SK-N-MC (cell line): ENCODE data around the gene MGAT5.

Experiments
- DNase-seq: peaks from one replicate; pipeline ENCODE4 v3.0.0-alpha.2; 2011; ENCODE audit warnings: low read depth, low spot score
- H3K27ac ChIP-seq: fragments of 200-600 bp; sonication (generic); 2 replicates; pipeline ENCODE4 v1.5.1; 2016; ENCODE audit warnings: mixed run types
- H3K36me3 ChIP-seq: fragments of 200-600 bp; sonication (generic); 2 replicates; pipeline ENCODE4 v1.6.1; 2017; ENCODE audit warnings: antibody characterized with exemption, low read length, mixed read lengths; ENCODE audit not compliant: insufficient read depth
- H3K4me3 ChIP-seq: fragments of 200-600 bp; sonication (generic); 2 replicates; pipeline ENCODE4 v1.5.1; 2016
- H3K9ac ChIP-seq: fragments of 200-600 bp; sonication (generic); 2 replicates; pipeline ENCODE4 v1.8.0; 2017; ENCODE audit warnings: mixed run types, mixed read lengths; ENCODE audit not compliant: insufficient read length
- H3K9me3 ChIP-seq: fragments of 200-600 bp; sonication (generic); 2 replicates; pipeline ENCODE4 v1.6.1; 2017; ENCODE audit warnings: low read depth, mild to moderate bottlenecking, antibody characterized with exemption, low read length, moderate library complexity, mixed read lengths
- EZH2 ChIP-seq: fragments of 200-600 bp; sonication (generic); IDR thresholded peaks from one replicate; pipeline ENCODE4 v1.6.1; 2017; ENCODE audit warnings: antibody characterized with exemption
- FOXP2 ChIP-seq: optimal IDR thresholded peaks from 2 replicates; pipeline ENCODE3; 2011; ENCODE audit warnings: mild to moderate bottlenecking, moderate library complexity; ENCODE audit not compliant: insufficient read depth; ENCODE audit errors: extremely low read length, control extremely low read depth
- POLR2AphosphoS5 ChIP-seq: IDR thresholded peaks from 2 replicates; pipeline ENCODE4 v1.6.1; 2012; ENCODE audit warnings: mild to moderate bottlenecking, low read depth, low read length, borderline replicate concordance

Gene MGAT5

DNA sequence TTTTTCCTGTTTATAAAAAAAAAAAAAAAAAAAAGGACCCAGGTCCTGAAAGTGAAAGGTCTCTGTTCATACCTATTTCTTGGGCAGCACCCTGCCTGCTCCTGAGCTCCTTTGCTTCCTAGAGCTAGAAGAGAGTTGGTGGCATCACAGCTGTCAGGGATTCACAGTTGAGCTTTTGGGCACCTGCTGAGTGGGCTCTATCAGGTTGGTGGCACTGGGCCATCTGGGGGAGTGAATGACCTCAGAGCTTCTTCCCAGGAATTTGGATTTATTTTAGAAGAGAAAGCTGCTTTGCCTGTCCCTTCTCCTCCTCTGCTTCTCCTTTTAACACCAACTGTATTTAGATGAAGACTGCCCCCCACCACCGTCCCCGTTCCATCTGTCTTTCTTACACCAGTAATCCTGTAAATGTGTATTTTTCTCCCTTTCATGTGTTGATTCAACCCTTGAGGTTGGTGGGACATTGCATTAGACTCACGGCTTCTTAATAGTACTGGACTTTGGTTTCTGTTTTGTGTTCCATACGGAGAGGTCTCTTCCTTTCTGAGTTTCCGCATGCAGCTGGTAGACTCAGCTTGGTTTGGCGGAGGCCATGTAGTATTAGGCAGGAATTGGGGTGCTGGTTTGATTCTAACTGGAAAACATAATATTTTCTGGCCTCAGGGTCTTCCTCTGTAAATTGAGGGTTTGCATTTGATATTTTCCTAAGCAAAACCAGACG, 7.6 kb upstream of the MGAT5 start:
- Histone ChIP-seq H3K36me3 (no peaks in the 10 kb centered on the region), H3K9ac (no peak overlapping the region), H3K27ac (no peak overlapping the region), H3K4me3 (no peak overlapping the region), H3K9me3 (no peaks in the 10 kb centered on the region)
- no peak for DNase-seq
- TF ChIP-seq EZH2 (no peak), FOXP2 (no peak), POLR2AphosphoS5 (no peak)

DNA sequence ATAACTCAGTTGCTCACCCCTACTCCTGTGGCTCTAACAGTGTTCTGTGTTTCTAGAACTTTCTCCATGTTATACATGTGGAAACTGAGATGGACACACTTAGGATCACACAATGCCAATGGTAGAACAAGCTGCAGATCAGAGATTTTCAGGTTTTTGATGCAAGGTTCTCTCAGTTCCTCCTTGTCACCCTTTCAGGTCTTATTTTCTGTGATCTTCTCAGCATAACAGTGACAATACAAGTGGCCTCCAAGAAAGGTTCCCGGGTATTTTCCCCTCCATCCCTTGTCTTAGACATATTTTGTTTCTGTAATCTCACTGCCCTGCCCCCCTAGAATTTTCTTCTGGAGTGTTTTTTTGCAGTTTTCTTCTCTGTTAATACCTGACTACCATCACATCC, 6.2 kb upstream of the MGAT5 start:
- H3K9me3 ChIP-seq: no peaks in the 10 kb centered on the region
- no peak overlapping the region for H3K4me3 ChIP-seq
- DNase-seq: no peak
- H3K27ac ChIP-seq: no peak overlapping the region
- H3K36me3 ChIP-seq: no peaks in the 10 kb centered on the region
- TF ChIP-seq EZH2: no peak
- TF ChIP-seq POLR2AphosphoS5: no peak
- TF ChIP-seq FOXP2: no peak
- H3K9ac ChIP-seq: no peak overlapping the region

DNA sequence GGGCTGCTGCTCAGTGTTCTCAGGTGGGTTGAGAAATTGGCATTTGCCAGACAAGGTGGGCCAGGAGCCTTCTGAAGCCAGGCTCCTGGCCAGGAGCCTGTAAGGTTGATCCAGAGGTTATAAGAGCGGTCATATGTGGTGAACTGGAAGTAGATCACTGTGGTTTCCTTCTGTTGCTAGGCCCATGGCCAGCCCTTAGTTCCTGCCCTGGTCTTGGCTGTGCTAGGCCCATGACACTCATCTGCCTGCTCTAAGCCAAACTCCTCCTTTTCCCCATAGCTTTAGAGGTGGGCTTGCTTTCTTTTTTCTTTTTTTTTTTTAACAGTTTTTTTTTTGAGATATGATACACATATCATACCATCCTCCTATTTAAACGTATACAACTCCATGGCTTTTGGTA, 5.0 kb upstream of the MGAT5 start:
- Histone ChIP-seq H3K9ac (no peak overlapping the region), H3K36me3 (no peaks in the 10 kb centered on the region), H3K4me3 (no peak overlapping the region), H3K9me3 (no peaks in the 10 kb centered on the region), H3K27ac (no peak overlapping the region)
- TF ChIP-seq POLR2AphosphoS5 (no peak), EZH2 (no peak), FOXP2 (no peak)
- DNase-seq: no peak

DNA sequence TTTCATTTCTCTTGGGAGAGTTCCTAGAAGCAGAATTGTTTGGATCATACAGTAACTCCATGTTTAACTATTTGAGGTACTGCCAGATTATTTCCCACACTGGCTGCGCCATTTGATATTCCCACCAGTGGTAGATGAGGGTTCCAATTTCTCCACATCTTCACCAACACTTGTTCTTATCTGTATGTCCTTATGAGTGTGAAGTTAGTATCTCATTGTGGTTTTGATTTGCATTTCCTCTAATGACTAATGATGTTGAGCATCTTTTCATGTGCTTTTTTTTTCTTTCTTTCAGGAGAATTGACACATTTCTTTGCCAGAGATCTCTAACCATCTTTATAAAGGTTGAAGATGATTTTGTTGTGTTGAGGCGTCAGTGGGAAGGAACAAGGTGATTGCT, 4.1 kb upstream of the MGAT5 start:
- Histone ChIP-seq H3K36me3 (no peaks in the 10 kb centered on the region), H3K9me3 (no peaks in the 10 kb centered on the region), H3K9ac (no peak overlapping the region), H3K4me3 (no peak overlapping the region), H3K27ac (no peak overlapping the region)
- no peak for DNase-seq
- TF ChIP-seq POLR2AphosphoS5 (no peak), EZH2 (no peak), FOXP2 (no peak)

DNA sequence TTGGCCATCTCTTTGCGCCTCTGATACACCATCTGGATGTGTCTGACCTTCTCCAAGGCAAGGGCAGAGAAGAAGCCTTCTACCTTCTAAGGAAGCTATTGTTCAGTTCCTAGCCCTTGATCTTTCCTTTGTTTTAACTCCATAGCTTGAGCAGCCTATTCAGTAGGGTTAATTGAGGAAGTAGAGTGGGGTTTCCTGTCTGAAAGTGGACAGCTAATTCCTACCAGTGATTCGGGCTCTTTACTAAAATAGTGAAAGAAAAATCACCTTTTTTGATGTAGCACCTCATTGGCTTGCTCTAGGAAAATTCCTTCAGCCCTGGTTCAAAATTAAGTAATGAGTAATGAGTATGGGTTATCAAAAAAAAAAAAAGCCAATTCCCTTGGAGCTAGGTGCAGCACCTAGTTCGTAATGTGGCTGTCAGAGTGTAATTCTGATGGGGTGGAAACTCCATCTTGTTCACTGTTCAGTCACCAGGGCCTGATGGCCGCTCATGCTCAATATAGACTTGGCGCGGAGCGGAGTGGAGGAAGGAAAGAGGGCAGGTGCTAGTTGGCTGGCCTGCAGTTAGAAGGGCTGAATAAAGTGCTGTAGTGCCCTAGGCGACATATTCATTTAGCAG, 2.9 kb upstream of the MGAT5 start:
- no peaks in the 10 kb centered on the region for H3K9me3 ChIP-seq
- H3K9ac ChIP-seq: no peak overlapping the region
- no peaks in the 10 kb centered on the region for H3K36me3 ChIP-seq
- H3K27ac ChIP-seq: no peak overlapping the region
- H3K4me3 ChIP-seq: no peak overlapping the region
- no peak for DNase-seq
- TF ChIP-seq POLR2AphosphoS5 (no peak), FOXP2 (no peak), EZH2 (no peak)

DNA sequence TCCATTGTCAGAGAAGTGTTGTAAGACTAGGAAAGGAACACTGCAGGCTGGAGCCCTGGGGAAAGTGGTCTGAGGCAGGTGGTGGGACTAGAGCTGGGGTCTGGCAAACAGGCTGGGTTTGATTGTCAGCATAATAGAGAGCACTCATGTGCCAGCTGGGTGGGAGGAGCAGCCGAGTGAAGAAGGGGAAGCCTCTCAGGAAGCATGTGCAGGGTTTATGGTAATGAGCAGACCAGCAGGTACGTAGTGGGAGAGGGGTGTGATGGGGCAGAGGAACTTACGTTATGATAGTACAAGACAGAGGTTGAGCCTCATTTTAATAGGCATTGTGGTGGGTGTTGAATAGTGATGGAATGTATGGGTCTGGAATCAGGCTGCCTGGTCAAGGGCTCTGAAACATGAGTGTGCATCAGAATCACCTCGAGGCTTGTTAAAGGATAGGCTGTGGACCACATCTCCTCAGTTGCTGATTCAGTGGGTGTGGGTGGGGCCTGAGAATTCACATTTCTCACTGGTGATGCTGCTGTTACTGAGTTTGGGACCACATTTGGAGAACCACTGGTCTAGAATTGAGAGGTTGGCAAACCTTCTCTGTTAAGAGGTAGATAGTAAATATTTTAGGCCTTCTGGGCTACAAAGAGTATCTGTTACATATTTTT, 1.7 kb upstream of the MGAT5 start:
- Histone ChIP-seq H3K36me3 (no peaks in the 10 kb centered on the region), H3K4me3 (no peak overlapping the region), H3K27ac (no peak overlapping the region), H3K9me3 (no peaks in the 10 kb centered on the region), H3K9ac (no peak overlapping the region)
- no peak for DNase-seq
- TF ChIP-seq FOXP2 (no peak), EZH2 (no peak), POLR2AphosphoS5 (no peak)

DNA sequence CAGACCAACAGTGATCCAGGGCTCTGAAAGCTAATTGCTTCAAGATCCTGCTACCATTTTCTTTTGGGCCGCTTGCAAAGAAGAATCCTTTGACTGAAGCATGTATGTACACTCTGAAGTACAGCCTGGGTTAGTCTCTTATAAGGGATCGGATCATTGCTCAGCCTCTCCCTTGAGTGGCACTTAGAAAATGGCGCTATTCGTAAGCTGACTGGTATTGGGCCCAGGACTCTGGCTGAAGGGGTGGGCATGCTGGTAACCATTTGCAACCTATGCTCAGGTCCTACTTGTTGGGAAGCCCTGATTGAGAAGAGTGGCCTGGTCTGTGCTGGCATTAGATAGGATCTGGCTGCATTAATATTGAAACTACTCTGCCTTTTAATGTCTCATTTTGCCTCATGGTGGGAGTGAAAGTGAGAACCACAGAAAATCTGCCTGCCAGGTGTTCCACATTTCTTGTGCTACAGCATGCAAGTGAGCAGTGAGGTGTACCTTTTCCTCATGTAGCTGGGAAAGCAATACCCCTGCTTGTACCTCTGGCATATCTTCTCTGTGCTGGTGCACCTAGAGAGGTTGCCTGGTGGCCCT, 661 bp upstream of the MGAT5 start:
- no peak for DNase-seq
- TF ChIP-seq EZH2 (no peak), POLR2AphosphoS5 (no peak), FOXP2 (no peak)
- no peaks in the 10 kb centered on the region for H3K9me3 ChIP-seq
- no peak overlapping the region for H3K4me3 ChIP-seq
- no peak overlapping the region for H3K27ac ChIP-seq
- no peak overlapping the region for H3K9ac ChIP-seq
- H3K36me3 ChIP-seq: no peaks in the 10 kb centered on the region

DNA sequence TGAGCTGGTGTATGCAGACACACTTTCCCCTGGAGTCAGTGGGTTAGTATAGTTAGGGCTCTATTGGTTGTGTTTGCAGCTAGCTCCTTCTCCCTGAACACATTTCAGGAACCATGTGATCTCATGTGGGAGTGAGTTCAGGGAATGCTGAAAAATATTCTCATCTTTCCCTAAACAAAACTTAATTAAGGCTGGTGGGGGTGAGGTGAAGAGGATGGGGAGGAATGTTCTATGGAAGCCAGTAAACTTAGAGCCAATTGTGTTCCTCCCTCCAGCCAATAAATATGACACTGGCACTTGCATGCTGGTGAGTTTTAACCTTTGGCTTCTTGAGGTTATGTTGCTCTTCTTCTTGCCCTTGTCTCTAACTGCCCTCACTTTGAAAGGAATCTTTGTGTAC, 952 bp downstream of the MGAT5 start:
- no peaks in the 10 kb centered on the region for H3K9me3 ChIP-seq
- H3K36me3 ChIP-seq: no peaks in the 10 kb centered on the region
- no peak for DNase-seq
- no peak overlapping the region for H3K4me3 ChIP-seq
- TF ChIP-seq POLR2AphosphoS5: no peak
- no peak for TF ChIP-seq FOXP2
- TF ChIP-seq EZH2: no peak
- no peak overlapping the region for H3K27ac ChIP-seq
- H3K9ac ChIP-seq: no peak overlapping the region
